Neuronal stem cell (in vitro differentiated cells): ENCODE measurements around the gene ODF2. TPM values are rescaled to one million over a fixed set of nuclear protein-coding genes. Genes with fewer than 3 reads are reported as not detected.

Source experiments
- DNase-seq: peaks from one replicate; pipeline ENCODE4 v3.0.0-alpha.2; 2013; ENCODE audit warnings: low spot score
- H2AFZ ChIP-seq: one replicate; pipeline ENCODE4 v1.6.1; 2013; ENCODE audit warnings: mild to moderate bottlenecking, low read length, inconsistent platforms
- H2AK5ac ChIP-seq: 2 replicates; pipeline ENCODE4 v1.6.1; 2013; ENCODE audit warnings: low read depth, mild to moderate bottlenecking, inconsistent platforms, low read length, moderate library complexity, mixed read lengths
- H2BK120ac ChIP-seq: 2 replicates; pipeline ENCODE4 v1.6.1; 2013; ENCODE audit warnings: low read depth, mild to moderate bottlenecking, inconsistent platforms, low read length, moderate library complexity, mixed read lengths
- H2BK12ac ChIP-seq: one replicate; pipeline ENCODE4 v1.6.1; 2013; ENCODE audit warnings: low read length, inconsistent platforms
- H2BK15ac ChIP-seq: 2 replicates; pipeline ENCODE4 v1.6.1; 2013; ENCODE audit warnings: mild to moderate bottlenecking, low read length, inconsistent platforms, mixed read lengths
- H2BK5ac ChIP-seq: one replicate; pipeline ENCODE4 v1.6.1; 2013; ENCODE audit warnings: inconsistent platforms, mild to moderate bottlenecking, low read length, moderate library complexity
- H3K14ac ChIP-seq: one replicate; pipeline ENCODE4 v1.6.1; 2013; ENCODE audit warnings: low read length, inconsistent platforms
- H3K18ac ChIP-seq: 2 replicates; pipeline ENCODE4 v1.6.1; 2013; ENCODE audit warnings: low read length, inconsistent platforms
- H3K23ac ChIP-seq: 2 replicates; pipeline ENCODE4 v1.6.1; 2013; ENCODE audit warnings: low read depth, mild to moderate bottlenecking, mixed read lengths, low read length, inconsistent platforms; ENCODE audit not compliant: poor library complexity
- H3K27ac ChIP-seq: replicated peaks from 3 replicates; pipeline ENCODE4 v1.5.1; 2013; ENCODE audit warnings: low read length, inconsistent platforms
- H3K27me3 ChIP-seq, 3 experiments: 2 replicates each; pipeline ENCODE4 v1.6.1; 2013; ENCODE audit warnings: low read length in 3 of 3, mild to moderate bottlenecking in 2 of 3, inconsistent platforms in 1 of 3, low read depth in 1 of 3, mixed read lengths in 1 of 3, moderate library complexity in 1 of 3; ENCODE audit not compliant: control insufficient read depth in 3 of 3, insufficient read depth in 3 of 3
- H3K36me3 ChIP-seq, 2 donors: replicated peaks in 1 of 2; 2 replicates each; pipeline ENCODE4 v1.6.1; 2013; ENCODE audit warnings: low read length in 2 of 2; ENCODE audit not compliant: control insufficient read depth in 2 of 2, insufficient read depth in 2 of 2
- H3K4ac ChIP-seq: 2 replicates; pipeline ENCODE4 v1.6.1; 2013; ENCODE audit warnings: inconsistent platforms, mild to moderate bottlenecking, low read length, moderate library complexity
- H3K4me1 ChIP-seq, 2 donors: 1 replicate in 1 of 2; 2 replicates in 1 of 2; pipeline ENCODE4 v1.6.1; 2013; ENCODE audit warnings: low read length in 2 of 2, low read depth in 1 of 2; ENCODE audit not compliant: control insufficient read depth in 2 of 2, insufficient read depth in 1 of 2
- H3K4me2 ChIP-seq: one replicate; pipeline ENCODE4 v1.6.1; 2013; ENCODE audit warnings: mild to moderate bottlenecking, low read length, inconsistent platforms; ENCODE audit not compliant: insufficient read depth, poor library complexity, severe bottlenecking
- H3K4me3 ChIP-seq, 2 donors: 2 replicates each; pipeline ENCODE4 v1.5.1; 2013; ENCODE audit warnings: low read length in 2 of 2, mild to moderate bottlenecking in 2 of 2, inconsistent platforms in 1 of 2, moderate library complexity in 1 of 2
- H3K79me1 ChIP-seq: one replicate; pipeline ENCODE4 v1.6.1; 2013; ENCODE audit warnings: low read depth, mild to moderate bottlenecking, inconsistent platforms, low read length, moderate library complexity
- H3K9ac ChIP-seq: one replicate; pipeline ENCODE4 v1.6.1; 2013; ENCODE audit warnings: mild to moderate bottlenecking, low read depth, low read length, inconsistent platforms; ENCODE audit not compliant: poor library complexity
- H3K9me3 ChIP-seq, 2 donors: replicated peaks in 1 of 2; 2 replicates each; pipeline versions ENCODE3 to v1.6.1; 2013; ENCODE audit warnings: low read length in 2 of 2, mild to moderate bottlenecking in 2 of 2, inconsistent platforms in 1 of 2, low read depth in 1 of 2, mixed read lengths in 1 of 2, moderate library complexity in 1 of 2; ENCODE audit not compliant: control insufficient read depth in 2 of 2, insufficient read depth in 1 of 2
- H4K8ac ChIP-seq: one replicate; pipeline ENCODE4 v1.6.1; 2013; ENCODE audit warnings: low read depth, mild to moderate bottlenecking, inconsistent platforms, low read length, moderate library complexity
- H4K91ac ChIP-seq: one replicate; pipeline ENCODE4 v1.6.1; 2013; ENCODE audit warnings: low read length, low read depth, mild to moderate bottlenecking, inconsistent platforms; ENCODE audit not compliant: poor library complexity
- WGBS, 2 donors: extraction: QIAGEN DNeasy Blood & Tissue Kit; methylation state at CpG; one replicate each; pipeline ENCODE4 v1.1.7; 2013; ENCODE audit warnings: missing lambda C conversion rate in 2 of 2, mixed read lengths in 1 of 2; ENCODE audit not compliant: insufficient read length in 2 of 2, insufficient replicate concordance in 1 of 2; ENCODE audit errors: extremely low coverage in 2 of 2; 5-methylcytosine and 5-hydroxymethylcytosine counted together
- small RNA-seq: library from polyadenylated mRNA; stranded (forward); fragments of <200 nt; extraction: miRNeasy Mini kit (QIAGEN cat#:217004); gene quantifications from one replicate; pipeline ENCODE3, GENCODE V24; 2013; ENCODE audit not compliant: insufficient read depth

ODF2 gene

GRCh38 chr9:128550226-128550625, 94.4 kb downstream of the ODF2 start:
- no peak for DNase-seq
- no peak overlapping the region for H2BK12ac ChIP-seq
- no peak overlapping the region for H3K14ac ChIP-seq
- H2AFZ ChIP-seq: peak overlapping the region; percentile 93
- H3K4me2 ChIP-seq: no peak overlapping the region
- H3K27ac ChIP-seq: no peak overlapping the region
- H3K4ac ChIP-seq: no peak overlapping the region
- H3K9ac ChIP-seq: no peak overlapping the region
- no peak overlapping the region for H4K91ac ChIP-seq
- no peak overlapping the region for H2BK15ac ChIP-seq
- H2BK5ac ChIP-seq: no peak overlapping the region
- H3K9me3 ChIP-seq: no peaks in the 10 kb centered on the region
- no peak overlapping the region for H2BK120ac ChIP-seq
- no peak overlapping the region for H2AK5ac ChIP-seq
- H3K4me1 ChIP-seq: peaks cover 14 to 31% of the 10 kb centered on the region in 2 donors
- H3K23ac ChIP-seq: no peak overlapping the region
- H3K79me1 ChIP-seq: no peaks in the 10 kb centered on the region
- H3K36me3 ChIP-seq: no peaks in the 10 kb centered on the region
- peak overlapping the region in 1 of 2 donors; percentile 79 for H3K4me3 ChIP-seq
- H3K27me3 ChIP-seq: no peaks in the 10 kb centered on the region
- no peak overlapping the region for H3K18ac ChIP-seq
- no CpG with 5 or more reads among the region's 2 CpGs for WGBS, 2 donors
- H4K8ac ChIP-seq: no peak overlapping the region

Small RNAs within 50 kb of the gene (small RNA-seq; reads per million reads assigned to genes)
- not detected for gene RNU7-171P
